SU-DHL-6 (cell line): Measurements from ENCODE around the gene CDK5R2.

Source experiments
- CTCF ChIP-seq: fragments of 200-600 bp; sonication (generic); IDR thresholded peaks from one replicate; pipeline ENCODE4 v1.5.1; 2017; ENCODE audit warnings: antibody characterized with exemption, mild to moderate bottlenecking, low read length, moderate library complexity; ENCODE audit not compliant: insufficient read depth, poor library complexity, severe bottlenecking
- EZH2phosphoT487 ChIP-seq: fragments of 200-600 bp; sonication (generic), shearing (Covaris generic); conservative IDR thresholded peaks from 2 replicates; pipeline ENCODE4 v1.6.1; 2018; ENCODE audit warnings: mild to moderate bottlenecking, antibody characterized with exemption, low read length, moderate library complexity, mixed read lengths

DNA sequence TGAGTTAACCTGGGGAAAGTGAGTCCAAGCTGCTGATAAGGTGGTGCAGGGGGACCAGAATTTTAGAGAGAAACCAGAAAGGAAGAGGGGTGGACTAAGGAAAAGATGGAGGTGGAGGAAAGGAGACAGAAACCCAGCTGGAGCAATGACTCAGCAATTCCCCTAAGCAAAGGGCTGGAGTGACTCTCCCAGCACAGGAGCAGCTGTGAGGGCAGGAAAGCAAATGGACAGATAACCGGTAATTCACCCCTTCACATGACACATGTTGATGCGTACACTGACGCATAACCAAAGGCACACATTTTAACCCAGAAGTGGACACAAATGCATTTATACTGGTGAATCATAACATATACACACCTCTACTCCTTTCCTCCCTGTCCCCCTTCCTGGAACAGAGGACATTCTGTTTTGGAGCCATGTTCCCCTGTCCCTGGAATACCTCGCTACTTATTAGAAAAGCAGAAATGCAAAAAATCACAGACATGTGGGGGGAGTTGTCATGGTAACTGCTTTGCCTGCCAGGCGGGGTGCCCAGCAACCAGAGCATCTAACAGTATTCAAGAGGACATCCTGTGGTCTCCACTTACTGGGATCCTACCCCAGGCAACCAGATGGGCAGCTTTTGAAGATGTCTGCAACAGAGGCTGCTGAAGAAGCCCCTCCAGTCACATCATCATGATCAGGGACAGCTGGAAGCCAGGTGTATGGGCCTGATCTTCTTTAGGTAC is 4.7 kb downstream of the CDK5R2 start:
- no peak for TF ChIP-seq CTCF
- TF ChIP-seq EZH2phosphoT487: no peak
